ENCODE data around the gene STAG1.

DNA sequence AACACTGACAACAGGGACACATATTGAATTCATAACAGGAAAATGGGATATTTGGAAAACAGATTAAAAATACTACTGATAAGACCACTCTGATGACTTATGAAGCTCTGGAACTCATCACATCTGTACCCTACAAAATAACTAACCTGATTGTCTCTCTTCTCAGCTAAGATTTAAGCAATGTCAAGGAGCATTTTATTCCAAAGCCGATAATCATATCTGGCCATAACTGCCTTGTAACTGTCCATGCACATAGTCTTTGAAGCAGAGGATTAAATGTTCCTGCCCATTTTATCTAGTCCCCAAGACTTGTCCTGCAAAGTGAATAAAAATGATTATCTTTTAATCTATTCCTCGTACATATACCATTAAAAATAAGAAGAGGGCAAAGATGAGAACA lies 234.1 kb downstream of the STAG1 start:
- TF ChIP-seq, protein P1, sequence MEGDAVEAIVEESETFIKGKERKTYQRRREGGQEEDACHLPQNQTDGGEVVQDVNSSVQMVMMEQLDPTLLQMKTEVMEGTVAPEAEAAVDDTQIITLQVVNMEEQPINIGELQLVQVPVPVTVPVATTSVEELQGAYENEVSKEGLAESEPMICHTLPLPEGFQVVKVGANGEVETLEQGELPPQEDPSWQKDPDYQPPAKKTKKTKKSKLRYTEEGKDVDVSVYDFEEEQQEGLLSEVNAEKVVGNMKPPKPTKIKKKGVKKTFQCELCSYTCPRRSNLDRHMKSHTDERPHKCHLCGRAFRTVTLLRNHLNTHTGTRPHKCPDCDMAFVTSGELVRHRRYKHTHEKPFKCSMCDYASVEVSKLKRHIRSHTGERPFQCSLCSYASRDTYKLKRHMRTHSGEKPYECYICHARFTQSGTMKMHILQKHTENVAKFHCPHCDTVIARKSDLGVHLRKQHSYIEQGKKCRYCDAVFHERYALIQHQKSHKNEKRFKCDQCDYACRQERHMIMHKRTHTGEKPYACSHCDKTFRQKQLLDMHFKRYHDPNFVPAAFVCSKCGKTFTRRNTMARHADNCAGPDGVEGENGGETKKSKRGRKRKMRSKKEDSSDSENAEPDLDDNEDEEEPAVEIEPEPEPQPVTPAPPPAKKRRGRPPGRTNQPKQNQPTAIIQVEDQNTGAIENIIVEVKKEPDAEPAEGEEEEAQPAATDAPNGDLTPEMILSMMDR (conservative IDR thresholded peaks at IDR 0.05; ENCODE audit: low read length): no peak
- TF ChIP-seq EZH2phosphoT487 (IDR thresholded peaks at IDR 0.05; ENCODE audit: borderline replicate concordance): no peak

Measured in Loucy (cell line).